HG03175 (cell line): ENCODE measurements around the gene HMCN1.
A peak's percentile ranks its signal among the peaks of the same experiment; 100 is the strongest.
"Not testable (repeated sequence)": the region's sequence is repeated elsewhere in the genome, so short reads cannot be mapped to it uniquely, and the experiment has no call there.

ENCODE experiments used
- ATAC-seq: cut with Tn5 transposase; IDR thresholded peaks from one replicate; pipeline ENCODE4 v1.9.1; 2021; ENCODE audit warnings: mild to moderate bottlenecking, moderate library complexity; ENCODE audit not compliant: unreplicated experiment

The HMCN1 gene

DNA sequence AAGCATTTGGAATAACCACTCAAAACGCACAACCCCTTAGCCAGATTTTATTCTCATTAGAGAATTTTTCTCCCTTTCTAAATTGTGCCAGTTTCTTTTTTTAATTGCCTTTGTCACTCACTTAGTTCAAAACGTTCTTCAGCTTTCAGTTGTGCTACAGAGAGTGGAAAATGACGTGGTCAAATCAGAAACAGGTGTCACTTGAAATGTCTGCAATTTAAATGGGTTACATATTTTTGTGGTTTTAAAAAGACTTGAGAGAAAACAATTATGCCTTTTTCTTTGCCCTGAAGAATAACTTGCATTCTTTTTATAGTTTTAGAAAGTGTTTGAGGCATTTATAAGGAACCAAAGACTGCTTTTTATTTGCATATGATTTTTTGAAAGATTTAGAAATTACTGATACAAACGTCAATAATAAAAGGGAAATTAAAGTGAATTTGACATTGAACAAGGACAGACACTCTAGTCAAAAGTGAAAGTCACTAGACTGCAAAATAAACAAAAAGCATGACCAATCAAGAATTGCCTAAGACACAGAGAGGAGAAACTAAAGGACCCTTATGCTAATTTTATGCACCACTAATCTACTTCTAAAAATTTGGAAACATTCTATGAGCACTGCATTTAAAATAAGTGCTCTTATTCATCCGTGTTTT lies 449.9 kb downstream of the HMCN1 start:
- peak; percentile 81 for ATAC-seq

DNA sequence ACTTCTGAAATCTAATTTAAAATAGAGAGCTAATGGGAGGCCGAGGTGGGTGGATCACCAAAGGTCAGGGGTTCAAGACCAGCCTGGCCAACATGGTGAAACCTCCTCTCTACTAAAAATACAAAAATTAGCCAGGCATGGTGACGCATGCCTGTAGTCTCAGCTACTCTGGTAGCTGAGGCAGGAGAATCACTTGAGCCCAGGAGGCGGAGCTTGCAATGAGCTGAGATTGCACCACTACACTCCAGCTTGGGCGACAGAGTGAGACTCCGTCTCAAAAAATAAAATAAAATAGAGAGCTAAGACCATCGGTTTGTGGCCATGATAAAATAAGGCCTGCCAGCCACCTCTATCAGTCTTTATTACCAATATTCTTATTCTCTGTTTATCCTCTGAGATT lies 452.1 kb downstream of the HMCN1 start:
- not testable (repeated sequence) for ATAC-seq

DNA sequence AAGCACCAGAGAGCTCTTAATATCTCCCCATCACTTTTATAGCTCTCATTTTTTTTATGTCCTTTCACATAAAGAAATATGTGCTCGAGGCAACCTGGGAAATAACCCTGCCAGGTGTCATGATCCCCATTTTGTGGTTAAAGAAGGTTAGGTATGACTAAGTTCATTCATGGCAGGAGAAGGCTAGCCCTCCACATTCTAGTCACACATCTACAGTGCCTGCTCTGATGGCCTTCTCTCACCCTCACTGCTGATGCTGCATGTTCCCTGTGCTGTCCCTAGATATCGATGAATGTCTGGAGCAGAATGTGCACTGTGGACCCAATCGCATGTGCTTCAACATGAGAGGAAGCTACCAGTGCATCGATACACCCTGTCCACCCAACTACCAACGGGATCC lies 453.4 kb downstream of the HMCN1 start:
- peak; percentile 50 for ATAC-seq

DNA sequence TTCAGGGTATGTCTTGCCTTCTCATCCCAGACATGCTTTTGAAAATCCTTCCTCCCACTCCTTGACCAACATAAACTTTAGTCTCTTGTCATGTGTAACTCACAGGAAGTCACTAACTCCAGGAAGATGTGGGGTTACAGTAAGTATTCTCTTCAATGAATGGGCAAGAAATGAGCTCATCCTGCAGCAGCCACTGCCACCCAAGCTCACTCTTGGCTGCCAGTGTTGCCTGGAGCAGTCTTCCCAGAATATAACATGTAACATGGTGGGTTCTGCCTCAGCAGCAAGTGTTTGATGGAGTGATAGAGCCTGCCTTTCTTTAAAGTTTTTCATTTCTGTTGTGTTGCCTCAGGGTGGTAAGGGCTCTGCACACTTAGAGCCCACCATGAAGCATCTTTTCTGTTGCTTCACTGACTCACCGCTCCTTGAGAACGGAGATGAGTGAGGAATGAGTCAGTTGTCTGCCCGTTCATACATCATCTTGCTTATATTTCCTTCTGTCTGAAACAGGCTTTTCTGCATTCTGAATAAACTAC lies 453.9 kb downstream of the HMCN1 start:
- ATAC-seq = peak; percentile 2

DNA sequence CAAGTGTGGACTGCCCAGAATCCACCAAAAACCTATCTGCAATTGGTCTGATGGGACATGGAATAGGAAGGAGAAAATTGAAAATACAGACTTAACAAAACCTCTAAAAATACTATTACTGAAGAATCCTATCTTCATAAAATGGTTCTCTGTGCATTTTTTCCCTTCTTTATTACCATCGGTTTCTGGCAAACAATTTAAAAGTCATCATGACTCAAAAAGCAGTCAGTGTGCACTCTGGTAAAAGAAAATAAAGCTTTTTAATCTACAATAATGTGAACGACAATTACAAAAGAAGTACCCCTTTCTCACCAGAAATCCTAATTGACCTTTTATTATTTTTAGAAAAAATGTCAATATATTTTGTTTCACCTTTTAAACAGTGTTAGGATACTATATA lies 454.5 kb downstream of the HMCN1 start:
- no peak for ATAC-seq

DNA sequence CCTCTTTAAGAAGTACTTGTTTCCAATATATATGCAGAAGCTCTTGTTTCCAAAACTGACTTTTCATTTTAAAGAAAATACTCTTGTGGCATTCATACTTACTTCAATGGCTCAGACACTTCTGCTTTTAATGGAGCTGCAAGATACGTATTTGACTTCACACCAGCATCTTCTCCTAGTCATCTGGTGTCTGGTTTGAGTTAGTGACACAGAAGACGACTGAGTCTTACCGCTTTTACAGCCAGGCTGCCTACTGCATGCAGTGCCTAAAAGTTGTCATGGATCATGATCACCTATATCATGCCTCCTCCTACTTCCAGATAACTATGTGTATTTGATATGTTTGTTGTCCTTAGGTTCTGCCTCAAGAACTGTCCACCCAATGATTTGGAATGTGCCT lies 455.0 kb downstream of the HMCN1 start:
- no peak for ATAC-seq

DNA sequence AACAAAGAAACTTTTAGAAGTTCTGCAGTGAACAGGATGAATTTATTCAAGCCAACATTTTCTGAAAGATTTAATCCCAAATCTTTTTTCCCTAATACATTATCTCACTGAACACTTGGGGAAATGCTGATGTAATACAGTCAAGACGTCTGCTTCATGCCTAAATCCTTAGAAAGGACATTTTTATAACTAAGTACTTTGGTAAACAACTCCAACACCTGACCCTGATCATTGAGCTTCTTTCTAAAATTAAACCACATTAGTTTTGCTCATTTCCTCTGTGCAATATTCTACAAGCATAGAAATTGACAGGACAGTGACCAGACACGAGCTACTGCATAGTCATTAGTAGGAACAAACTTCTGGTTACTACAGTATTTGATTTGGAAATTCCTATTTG lies 457.3 kb downstream of the HMCN1 start:
- ATAC-seq = no peak

DNA sequence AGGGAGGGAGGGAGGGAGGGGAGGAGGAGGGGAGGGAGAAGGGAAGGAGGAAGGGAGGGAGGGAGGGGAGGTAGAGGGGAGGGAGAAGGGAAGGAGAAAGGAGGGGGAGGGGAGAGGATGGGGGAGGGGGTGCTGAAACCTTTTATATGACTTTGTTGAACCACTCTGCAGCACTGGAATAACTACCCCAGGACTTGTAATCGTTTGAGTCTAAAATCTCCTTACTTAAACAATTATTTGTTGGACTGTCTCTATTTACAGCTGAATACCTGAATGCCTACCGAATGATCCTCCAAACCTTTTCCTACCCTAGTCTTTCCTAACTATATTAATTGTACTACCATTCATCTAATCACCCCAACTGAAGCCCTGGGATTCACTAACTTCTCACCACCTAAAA lies 459.0 kb downstream of the HMCN1 start:
- no peak for ATAC-seq

DNA sequence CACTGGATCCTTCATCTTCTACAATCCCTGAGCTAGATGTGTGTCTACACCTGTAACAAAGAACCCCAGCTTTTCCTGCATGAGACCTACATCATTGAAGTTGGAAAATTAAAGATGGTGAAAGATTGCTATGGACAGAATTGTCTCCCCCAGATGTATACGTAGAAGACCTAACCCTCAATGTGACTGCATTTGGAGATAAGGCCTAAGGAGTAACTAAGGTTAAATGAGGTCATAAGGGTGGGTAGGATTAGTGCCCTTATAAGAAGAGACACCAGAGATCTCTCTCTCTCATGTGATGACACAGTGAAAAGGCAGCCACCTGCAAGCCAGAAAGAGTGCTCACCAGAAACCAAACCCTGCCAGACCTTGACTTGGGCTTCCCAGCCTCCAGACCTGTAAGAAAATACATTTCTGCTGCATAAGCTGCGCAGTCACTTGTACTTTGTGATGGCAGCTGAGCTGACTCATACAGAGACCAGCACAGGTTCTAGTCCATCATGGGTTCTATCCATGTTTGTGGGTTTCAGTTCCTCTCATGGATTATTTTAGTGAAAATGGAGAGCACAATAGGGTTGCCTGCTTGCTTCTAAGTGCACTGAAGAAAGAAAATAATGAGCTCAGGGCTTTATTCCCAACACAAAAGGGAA lies 460.0 kb downstream of the HMCN1 start:
- ATAC-seq = peak; percentile 93

DNA sequence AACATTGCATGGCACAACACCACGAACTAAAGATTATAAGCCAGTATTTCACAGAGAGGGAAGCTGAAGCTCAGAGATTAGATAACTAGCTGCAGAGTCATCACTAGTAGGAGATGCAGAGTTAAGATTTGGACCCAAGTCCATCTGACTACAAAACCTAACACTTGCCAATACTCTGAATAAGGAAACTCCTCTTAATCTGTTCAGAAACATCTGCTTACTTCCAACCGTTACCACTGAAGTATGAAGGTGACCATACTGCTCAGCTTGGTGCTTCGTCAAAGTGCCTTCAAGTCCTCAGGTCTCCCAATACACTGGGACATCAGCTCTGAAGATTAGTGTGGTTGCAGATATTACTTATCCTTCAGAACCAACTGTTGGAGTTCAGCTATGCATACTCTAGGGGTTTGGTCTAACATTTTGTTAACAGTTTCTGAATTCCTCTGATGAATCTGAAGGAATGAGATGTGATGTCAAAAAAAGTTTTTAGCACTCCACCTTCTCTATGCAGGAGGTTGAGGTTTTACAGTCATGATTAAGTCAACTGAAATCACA lies 461.3 kb downstream of the HMCN1 start:
- ATAC-seq = no peak

DNA sequence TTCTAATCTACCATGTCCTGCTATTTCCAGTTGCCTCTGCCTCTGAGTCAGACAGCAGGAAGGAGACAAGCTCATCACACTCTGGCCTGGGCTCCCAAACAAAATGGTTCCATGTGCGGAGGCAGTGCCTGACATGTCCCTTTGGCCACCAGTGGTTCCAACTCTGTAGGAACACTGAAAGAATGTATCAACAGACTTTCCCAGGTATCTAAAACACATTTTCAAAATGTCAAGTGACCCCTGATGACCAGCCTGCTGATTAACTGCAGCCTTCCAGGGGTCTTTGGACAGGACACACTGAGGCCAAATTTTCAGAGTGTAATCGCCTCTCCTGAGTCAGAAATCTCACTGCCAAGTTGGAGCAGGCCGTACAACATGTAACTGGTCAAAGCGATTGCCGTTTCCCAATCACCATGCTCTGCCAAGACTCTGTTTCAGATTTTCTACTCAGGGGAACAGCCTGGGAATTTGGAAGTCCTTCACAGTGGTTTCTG lies 468.1 kb downstream of the HMCN1 start:
- ATAC-seq = no peak

DNA sequence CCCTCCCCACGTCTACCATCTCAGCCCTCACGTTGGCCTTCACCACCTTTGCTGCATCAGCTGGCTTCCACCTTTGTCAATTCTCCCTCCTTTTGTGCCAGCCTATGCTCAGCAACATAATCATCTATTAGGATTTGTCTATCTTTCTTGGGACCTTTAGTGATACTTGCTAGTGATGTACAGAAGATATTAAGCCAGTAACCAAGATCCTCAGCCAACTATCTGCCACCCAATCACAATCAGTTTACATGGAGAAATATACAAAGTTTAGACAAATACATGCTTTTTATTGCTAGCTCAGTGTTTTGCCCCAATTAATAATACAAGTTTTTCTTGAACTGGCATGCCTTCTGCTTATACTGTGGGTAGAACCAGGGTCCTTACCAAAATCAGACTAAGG lies 468.6 kb downstream of the HMCN1 start:
- ATAC-seq = no peak

DNA sequence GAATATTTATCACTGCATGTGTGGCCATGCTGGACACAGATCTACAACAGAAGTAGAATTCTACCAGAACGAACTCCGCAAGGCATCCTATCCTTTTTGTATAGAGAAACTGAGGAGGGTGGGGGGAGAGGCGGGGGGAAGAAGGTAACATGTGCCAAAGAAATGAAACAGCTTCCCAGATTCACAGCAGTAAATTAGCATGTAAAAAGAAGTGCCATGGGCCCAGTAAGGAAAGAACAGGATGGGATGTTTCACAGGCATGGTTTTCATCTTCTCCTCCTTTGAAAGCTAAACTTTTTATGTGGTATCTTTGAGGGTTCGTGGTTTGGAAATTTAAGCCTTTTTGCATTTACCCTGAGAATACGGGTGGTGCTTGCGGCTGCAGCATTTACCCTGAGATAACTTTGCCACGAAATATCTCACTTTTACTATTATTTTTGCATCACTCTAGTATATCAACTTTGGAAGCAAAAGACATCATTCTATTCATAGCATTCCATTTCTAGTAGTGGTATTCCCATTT lies 471.9 kb downstream of the HMCN1 start:
- ATAC-seq = no peak

DNA sequence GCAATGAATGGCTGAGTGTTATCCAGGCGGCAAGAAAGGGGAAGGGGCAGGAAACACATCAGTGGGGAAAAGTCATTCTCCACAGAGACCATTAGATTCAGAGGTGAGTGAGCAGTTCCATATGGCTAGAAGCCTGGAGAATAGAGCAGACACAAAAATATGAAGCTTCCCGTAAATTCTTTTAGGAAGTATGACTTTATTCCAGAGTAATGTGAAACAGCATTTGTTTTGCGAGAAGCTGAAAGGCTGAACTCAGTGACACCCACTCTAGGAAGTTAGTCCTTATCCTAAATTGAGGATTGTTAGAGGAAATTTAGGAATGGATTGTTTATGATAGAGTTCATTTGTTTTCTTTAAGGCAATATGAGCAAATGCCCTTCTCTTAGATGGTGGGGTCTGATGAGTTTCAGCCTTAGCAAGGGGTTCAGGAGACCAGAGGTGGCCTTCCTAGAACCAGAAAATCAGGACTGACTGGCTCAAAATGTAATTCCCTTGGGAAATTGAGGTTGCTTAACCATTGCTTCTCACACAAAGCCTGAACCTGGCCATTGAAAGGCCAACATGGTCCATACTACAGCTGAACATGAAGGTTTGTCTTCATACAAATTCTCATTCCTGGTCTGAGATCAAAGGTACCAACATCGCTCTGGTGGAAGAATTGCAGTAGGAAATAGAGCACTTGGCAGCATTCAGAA lies 473.3 kb downstream of the HMCN1 start:
- ATAC-seq = no peak

DNA sequence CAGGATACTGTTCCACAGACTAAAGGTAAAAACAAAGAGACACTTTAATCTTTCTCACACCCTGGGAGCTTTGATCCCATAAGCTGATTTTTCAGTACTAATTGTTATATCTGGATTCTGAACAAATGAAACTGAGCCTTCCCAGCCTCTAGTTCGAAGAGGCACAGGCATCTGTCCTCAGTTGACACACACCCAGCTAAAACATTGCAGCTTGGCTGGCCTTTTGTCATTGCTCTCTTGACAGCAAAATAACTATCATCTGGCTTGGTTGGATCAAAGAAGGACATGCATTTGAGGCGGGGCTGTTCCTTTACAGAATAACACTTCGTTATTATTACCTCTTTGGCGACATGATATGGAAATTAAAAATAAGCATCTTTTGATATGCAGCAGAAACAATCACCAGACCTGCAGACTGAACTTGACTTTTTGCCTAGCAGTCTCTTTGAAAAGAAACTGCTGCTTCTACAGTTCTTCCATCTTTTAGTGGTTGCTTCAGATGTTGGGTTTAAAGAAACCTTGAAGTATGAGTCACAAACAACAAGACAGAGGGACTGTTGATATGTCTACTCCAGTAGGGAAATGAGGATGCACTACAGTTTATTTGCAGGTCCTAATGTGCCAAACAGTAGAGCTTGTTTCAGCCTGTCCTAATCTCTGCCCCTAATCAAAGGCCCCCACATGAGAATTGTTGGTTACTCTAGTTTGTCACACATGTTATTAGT lies 474.4 kb downstream of the HMCN1 start:
- no peak for ATAC-seq

DNA sequence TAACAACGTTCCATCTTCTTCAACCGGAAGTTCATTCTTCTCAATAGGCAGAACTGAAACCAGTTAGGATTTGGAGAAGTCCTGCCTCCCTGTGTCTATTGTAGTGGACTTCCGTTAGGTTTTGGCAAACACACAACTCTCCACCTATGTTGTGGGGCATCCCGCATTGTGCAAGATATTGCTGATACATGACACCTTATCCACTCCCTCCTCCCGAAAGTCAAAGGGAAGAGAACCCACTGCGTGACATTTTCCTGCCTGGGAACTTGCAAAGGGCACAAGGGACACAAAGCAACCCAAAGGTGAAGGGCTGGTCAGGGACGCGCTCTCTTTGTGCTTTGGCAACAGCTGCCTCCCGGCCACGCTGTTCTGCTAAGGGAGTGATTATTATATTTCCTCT lies 476.1 kb downstream of the HMCN1 start:
- ATAC-seq = no peak

DNA sequence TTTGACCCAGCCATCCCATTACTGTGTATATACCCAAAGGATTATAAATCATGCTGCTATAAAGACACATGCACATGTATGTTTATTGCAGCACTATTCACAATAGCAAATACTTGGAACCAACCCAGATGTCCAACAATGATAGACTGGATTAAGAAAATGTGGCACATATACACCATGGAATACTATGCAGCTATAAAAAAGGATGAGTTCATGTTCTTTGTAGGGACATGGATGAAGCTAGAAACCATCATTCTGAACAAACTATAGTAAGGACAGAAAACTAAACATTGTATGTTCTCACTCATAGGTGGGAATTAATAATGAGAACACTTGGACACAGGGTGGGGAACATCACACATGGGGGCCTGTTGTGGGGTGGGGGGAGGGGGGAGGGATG lies 477.4 kb downstream of the HMCN1 start:
- not testable (repeated sequence) for ATAC-seq

DNA sequence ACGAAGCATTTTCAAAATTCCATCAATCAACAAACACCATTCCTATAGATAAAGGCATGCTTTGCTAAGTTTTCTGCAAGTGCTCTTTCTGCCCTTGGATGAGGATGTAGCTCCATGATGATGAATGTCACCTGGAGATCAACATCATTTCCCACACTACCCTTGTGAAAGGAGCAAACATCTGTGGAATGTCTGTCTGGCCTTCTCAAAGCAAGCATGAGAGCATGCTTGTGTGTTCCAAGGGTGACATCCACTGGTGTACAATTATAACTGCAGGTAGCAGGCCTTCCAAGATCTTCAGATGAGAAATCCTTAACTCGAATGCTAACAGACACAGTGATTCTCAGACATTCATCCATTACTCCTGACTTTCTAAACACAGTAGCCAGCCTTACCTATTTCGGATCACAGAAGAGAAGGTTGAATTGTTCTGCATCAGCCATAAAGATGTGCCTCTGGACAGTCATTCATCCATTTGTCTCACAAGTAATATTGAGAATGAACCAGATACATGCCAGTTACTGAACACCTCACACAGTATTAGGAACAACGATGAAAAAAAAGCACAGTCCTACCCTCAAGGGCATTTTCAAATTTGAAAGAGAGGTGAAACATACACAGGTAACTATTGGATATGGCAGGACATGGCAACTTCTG lies 478.5 kb downstream of the HMCN1 start:
- ATAC-seq = peak; percentile 86

DNA sequence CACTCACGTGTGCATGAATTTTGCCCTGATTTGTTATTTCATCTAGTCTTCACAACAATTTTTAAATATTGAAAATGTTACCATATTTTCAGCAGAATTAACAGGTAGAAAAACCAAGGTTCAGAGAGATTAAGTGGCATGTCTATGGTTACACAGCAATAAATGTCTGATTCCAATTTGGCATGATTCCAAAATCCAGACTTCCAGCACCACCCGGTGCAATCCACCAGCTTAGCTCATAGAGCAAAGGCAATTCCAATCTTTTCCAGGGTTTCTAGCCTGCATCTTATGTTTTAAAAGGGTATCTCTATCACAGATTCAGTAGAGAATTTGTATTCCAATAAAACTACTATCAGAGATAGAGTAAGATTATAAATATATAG lies 479.0 kb downstream of the HMCN1 start:
- ATAC-seq = no peak

DNA sequence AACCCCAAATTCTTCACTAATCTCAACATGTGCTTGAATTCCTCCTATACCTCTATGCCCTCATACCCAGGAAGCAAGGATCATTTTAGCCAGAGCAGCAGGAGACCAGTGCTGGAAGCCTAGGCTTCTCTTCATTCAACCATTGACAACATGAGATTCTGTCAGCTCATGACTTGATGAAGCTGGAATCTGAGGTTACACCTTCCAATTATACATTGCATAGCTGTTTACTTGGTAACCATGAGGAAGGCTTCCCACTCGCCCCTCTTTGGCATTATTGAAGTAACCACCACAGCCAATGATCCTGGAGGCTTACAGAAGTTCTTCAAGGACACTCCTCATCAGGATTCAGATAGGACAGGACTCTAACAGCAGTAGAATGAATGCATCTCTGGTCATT lies 480.6 kb downstream of the HMCN1 start:
- no peak for ATAC-seq
